Vagina (tissue), 2 donors: ENCODE data around the gene FCHSD2.

Experiments
- POLR2A ChIP-seq, 2 donors: fragments of 450-650 bp; IDR thresholded peaks; one replicate each; pipeline ENCODE4 v1.6.1; 2017; ENCODE audit warnings: antibody characterized with exemption in 2 of 2, mild to moderate bottlenecking in 2 of 2, moderate library complexity in 2 of 2
- TF ChIP-seq, protein P1 (sequence below), 3 experiments: fragments of 450-650 bp in 2 of 3; fragments of 200-600 bp in 1 of 3; sonication (generic) in 1 of 3; IDR thresholded peaks; one replicate each; pipeline ENCODE4 v1.5.1; 2017 to 2019; ENCODE audit warnings: antibody characterized with exemption in 3 of 3, mild to moderate bottlenecking in 2 of 3, moderate library complexity in 2 of 3

DNA sequence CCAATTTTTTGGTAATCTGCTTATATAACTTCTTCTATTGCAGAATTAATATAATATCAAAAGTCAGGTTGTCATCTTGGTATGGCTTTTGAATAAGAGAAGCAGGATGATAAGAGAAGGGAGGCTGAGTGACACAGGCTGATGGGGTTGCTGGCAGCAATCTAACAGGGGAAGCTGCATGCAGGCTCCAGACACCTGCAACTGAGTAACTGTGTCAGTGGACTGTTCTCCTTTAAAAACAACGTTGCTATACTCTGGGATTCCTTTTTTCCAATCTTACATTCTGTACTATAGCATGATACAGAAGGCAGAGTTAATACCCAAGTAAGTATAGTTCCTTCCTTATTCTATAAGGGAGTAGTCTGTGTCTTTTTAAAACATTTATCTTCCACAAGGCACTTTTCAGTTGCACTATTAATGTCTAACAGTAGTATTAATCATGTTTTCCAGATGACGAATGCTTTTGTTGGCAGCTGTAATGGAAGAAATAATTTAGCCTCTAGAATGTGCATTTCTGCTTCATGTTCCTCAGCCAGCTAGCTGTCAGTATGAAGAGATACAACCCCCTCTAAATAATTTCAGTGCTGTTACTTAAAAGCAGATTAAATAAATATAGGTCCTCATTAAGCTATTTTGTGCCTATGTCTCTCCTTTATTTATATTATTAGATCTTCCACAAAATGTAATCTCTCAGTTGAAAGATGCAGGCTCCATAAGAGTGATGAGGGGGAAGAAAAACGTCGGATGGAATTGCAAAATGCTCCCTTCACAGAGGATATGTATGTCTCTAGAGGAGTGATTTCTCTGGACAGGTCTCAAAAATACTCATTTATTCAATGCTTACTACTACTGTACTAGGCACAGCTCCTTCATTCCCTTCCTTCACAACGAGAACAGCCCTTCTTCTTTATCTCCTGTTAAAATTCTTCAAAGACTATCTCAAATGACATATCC, 277.1 kb downstream of the FCHSD2 start:
- TF ChIP-seq, protein P1, sequence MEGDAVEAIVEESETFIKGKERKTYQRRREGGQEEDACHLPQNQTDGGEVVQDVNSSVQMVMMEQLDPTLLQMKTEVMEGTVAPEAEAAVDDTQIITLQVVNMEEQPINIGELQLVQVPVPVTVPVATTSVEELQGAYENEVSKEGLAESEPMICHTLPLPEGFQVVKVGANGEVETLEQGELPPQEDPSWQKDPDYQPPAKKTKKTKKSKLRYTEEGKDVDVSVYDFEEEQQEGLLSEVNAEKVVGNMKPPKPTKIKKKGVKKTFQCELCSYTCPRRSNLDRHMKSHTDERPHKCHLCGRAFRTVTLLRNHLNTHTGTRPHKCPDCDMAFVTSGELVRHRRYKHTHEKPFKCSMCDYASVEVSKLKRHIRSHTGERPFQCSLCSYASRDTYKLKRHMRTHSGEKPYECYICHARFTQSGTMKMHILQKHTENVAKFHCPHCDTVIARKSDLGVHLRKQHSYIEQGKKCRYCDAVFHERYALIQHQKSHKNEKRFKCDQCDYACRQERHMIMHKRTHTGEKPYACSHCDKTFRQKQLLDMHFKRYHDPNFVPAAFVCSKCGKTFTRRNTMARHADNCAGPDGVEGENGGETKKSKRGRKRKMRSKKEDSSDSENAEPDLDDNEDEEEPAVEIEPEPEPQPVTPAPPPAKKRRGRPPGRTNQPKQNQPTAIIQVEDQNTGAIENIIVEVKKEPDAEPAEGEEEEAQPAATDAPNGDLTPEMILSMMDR (IDR thresholded peaks at IDR 0.05): no peak
- no peak for TF ChIP-seq POLR2A (IDR thresholded peaks at IDR 0.05)
